SU-DHL-6 (cell line): Measurements from ENCODE around the gene CAMK1D.

Experiments used
- CTCF ChIP-seq: fragments of 200-600 bp; sonication (generic); IDR thresholded peaks from one replicate; pipeline ENCODE4 v1.5.1; 2017; ENCODE audit warnings: antibody characterized with exemption, mild to moderate bottlenecking, low read length, moderate library complexity; ENCODE audit not compliant: insufficient read depth, poor library complexity, severe bottlenecking
- EZH2phosphoT487 ChIP-seq: fragments of 200-600 bp; sonication (generic), shearing (Covaris generic); conservative IDR thresholded peaks from 2 replicates; pipeline ENCODE4 v1.6.1; 2018; ENCODE audit warnings: mild to moderate bottlenecking, antibody characterized with exemption, low read length, moderate library complexity, mixed read lengths

GRCh38 chr10:12766223-12766622, 416.9 kb downstream of the CAMK1D start:
- no peak for TF ChIP-seq CTCF
- no peak for TF ChIP-seq EZH2phosphoT487
